Non-pigmented ciliary epithelial cell (primary cell): ENCODE data around the gene GAST.

Experiments
- DNase-seq: peaks from one replicate; pipeline ENCODE4 v3.0.0-alpha.2; 2010; ENCODE audit warnings: low read depth

The GAST gene

DNA sequence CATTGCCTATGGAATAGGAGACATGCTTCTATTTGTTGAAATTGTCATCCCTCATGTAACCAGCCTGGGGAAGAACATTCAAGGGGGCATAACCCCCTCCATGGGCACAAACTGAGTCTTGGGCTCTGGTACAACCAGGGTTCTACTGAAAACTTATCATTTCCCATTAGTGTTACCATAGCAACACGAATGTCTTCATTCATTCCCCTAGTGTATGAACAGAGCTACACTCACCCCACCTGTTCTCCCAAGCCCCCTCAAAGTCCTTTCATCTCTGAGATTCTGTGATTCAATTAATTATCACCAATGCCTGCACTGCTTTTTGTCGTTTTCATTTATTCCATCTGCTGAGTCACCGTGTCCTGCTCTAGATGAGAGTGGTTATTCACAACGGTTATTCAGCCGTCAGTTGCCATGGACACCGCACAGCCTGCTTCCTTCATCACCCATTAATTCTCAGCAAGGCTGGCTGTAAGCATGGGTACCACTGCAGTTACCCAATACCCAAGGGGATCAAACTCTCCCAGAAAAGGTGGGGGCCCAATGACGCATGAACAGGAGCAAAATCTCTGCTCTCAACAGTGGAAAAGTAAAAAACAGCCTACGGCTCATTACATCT, 1.6 kb upstream of the GAST start:
- DNase-seq, result no peak

DNA sequence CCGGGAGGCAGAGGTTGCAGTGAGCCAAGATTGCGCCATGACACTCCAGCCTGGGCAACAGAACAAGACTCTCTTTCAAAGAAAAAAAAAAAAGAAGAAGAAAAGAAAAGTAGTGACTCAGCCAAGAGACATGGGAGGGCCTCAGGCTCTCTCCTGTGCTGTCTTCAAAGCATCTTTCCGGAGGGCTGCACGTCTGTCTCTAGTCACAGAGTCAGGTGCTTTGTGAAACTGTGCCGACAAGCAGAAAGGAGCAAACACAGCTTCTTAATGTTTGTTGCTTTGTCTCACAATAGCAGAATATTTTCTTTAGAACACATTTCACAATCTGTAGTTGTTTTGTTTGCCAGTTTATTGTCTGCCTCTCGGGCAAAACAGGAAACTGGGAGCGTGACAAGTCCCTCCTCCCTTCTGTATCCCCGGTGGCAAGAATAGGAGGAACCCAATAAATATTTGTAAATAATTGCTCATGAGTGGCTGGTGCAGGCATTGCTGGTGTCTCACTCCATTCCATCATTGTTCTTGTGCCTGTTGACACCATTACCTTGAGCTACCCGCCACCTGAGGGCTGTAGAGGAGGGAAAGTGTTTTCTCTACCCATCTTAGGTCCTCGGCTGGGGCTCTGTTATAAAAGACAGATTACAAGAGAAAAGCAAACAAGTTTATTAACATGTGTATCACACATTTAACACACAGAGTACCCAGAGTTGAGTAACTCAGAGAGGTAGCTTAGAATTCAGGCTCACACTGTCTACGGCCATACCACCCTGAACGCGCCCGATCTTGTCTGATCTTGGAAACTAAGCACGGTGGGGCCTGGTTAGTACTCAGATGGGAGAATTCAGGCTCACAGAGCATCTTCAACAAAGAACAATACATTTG, 5.5 kb downstream of the GAST start:
- no peak for DNase-seq

DNA sequence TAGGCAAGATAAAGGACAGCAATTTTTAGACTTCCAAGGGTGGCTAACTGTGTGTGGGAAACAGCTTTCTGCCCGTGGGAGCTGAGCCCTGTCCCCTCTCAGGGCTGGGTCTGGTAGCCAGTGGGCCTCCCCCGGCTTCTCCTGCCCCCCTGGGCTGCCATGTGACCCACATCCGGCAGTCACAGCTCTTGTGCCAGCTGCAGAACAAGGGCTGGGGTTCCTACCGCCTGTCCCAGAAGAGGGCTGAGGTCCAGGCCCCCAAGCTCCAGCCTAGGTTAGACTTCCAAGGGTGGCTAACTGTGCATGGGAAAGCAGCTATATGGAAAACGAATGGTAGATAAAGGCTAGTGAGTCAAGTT, 6.1 kb downstream of the GAST start:
- no peak for DNase-seq

DNA sequence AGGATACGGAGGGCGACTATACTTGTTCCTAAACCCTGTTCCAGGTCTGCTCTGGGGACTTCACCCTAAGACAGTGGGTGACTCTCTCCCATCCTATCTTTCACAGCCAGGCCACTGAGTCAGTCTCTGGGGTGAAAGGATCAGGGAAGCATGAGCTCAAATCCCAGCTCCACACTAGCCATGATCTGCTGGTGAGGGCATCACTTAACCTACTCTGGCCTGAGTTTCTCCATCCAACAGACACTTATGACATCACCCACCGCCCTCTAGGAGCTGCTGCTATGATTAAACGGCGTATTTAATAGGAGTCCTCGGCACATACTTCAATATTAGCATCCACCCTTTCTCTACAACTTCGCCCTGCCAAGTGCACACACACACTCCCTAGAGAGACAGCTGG, 10.1 kb downstream of the GAST start:
- no peak for DNase-seq

DNA sequence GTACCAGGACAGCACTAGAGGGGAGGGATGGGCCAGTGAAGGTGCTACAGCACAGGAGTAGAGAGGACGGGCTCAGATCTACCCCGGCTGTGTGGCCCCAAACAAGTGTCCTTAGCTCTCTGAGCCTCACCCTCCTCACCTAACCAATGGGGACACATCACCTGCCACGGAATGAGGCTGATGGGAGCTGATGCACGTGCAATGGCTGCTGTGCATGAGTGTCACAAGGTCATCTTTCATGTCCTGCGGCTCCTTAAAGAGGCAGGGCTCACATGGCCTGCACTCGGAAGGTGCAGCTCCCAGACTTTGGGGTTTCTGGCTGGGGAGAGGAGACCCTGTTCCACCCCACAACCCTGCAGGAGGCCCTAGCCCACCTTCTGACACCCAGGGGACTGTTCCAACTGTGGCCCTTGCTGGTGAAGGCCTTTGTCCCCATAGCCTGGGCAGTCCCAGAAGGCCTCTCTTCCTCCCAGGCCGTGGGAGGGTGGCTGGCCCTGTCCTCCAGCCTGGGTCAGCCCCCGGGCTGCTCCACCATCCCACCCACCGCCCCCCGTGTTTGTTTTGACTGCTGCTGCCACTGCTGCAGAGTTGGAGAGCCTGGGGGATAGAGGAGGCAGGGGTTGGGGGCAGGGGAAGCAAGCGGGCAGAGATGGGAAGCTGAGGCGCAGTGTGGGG, 11.8 kb downstream of the GAST start:
- no peak for DNase-seq

DNA sequence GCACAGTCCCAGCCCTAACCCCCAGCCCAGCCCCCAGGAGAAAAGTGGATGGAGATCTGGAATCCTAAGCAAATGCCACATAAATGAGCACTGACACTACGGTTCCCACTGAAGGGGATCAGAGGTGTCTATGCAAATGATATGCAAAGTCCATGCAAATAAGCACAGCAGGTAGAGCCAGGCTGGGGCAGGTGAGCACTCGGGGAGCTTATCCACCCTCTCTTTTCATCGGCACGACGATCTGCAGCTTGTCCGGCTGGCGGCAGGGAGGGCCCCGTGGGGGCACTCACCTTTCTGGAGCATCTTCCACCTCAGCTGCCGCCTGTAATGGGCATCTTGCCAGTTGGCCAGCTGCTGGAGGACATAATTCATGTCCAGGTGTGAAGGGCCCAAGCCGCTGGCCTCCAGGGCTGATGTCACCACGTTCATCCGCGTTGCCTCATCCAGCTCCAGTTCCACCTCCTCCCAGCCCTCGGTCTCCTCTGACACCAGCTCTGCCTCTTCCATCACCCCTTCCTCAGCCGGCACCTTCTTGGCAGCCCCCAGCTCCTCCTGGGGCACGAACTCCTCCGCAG, 12.4 kb downstream of the GAST start:
- DNase-seq, result no peak

DNA sequence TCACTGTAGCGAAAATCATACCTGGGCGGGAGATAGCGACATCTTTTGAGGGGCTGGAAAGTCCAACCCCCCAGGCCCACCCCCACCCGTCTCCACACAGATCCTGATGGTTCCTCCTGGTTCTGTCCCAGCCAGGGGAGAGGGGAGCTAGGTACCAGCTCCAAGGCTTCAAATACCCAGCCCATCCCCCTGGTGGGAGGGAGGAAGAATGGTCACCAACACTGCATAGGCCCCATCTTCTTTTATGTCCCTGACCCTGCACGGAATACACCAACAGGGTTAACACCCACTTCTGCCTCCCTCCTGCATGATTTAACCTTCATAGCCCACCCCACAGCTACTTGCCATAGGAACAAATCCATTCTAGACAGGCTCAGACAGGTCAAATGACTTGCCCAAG, 13.0 kb downstream of the GAST start:
- DNase-seq, result no peak

DNA sequence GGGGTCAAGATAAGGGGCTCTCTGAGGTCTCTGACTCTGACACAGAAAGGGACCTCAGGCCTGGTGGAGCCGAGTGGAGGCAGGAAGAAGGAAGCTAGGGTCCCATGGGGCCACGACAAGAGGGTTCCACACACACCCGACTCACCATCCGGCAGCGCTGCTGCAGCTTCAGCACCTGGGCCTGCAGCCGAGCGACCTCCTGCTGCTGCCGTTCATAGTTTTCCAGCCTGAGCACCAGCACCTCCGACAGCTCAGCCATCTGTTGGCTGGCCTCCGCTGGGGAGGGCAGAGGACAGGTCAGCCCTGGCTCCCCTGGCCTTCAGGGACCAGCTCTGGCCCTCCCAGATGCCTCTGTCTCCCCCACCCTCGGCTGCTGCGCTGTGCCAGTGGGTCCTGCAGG, 15.9 kb downstream of the GAST start:
- DNase-seq, result no peak

DNA sequence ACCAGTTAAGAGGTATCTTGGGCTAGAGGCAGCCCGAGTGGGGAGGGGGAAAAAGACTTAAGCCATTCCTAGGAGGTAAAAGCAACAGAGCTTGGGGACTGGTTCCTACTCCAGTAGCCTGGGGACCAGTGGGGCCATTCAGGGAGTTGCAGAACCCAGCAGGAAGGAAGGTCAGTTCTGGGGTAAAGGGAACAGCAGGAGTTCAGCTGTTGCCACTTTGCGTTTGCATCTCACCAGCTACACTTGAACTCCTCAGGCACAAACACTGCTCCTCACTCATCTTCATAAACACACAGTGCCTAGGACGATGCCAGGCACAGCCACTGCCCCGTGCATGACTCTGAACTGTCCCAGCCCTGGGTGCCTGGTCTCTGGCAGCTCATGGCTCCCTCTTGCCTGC, 18.3 kb downstream of the GAST start:
- DNase-seq, result no peak

DNA sequence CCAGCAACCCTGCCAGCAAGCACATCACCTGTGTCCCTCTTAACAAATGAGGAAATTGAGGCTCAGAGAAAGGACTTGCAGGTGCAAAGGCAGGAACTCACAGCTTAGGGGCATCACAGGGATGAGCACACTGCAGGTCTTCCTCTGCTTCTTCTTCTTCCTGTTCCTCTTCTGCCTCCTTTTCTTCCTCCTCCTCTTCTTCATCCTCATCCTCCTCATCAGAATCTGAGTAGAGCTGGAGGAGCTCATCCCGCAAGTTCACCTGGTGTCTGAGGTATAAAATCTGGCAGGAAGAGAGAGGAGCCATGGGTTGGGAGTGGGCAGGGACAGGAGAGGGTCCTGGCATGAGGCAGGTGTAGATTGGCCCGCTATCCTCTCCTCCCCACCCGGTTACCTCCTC, 19.7 kb downstream of the GAST start:
- no peak for DNase-seq

DNA sequence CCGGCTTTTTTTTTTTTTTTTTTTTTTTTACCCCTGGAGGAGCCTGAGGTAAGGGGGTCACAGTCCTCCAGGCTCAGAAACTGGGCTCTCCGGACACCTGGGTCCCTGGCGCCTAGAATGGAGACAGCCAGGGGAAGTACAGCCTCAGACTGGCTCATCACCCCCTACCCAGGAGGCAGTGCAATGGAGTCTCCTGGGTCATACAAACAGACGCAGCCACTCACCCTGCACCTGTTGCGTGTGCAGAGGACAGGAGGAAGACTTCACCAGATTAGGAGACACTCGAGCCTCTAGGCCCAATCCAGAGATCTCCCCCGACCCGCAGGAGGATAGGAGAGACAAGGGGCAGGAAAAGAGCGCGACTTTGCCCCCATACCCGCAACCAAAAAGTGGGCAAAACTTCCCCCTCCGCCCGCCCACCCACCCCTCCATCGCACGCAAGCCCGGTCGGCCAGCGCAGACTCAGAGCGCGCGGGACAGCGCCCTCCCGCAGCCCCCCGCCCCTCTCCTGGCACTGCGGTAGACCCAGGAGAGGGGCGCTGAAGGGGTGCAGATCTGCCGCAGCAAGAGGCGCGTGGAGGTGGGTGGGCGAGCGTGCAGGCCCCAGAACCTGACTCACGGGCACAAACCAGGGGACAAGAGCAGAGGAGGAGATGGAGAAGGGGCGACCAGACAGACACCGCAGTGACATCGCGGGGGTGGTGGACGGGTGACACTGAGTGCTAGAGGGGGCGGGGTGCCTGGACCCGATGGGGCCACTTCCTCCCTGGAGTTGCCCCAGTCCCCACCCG, 21.4 kb downstream of the GAST start:
- no peak for DNase-seq

DNA sequence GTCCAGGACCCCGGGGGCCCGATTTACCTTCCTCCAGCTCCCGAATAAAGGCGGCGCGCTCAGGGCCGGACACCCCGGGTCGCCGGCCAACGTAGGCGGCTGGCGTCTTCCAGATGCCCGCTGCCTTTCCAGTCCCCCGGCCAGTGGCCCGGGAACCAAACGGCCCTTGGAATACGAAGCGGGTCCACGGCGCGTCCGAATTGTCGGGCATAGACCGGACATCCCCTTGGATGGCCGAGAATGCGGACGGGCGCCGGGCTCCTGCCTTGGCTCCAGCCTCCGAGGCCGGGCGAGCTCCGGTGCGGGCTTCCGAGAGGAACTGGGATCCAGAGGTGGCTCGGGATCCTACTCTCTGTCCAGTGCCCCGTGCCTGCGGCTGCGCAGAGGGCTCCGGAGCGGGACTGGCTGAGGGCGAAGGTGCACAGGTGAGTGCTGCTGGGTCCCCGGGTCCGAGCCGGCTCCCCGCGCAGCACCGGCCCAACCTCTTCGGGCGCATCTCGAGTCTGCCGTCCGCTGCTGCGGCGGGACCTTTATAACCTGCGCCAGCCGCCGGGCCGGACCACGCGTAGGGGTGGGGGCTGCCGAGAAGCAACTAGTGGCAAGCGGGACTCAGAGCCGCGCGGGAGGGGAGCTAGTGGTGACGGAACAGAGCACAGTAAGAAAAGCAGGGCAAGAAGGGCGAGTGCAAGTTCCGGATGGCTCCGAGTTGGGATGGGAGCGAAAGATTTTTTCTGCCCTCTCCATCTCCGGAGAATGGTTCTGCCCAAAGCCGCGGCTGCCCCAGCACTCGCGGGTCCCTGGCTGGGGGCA, 22.2 kb downstream of the GAST start, which contains the start of gene HAP1:
Gene HAP1, minus strand, starts transcription at position 505 of the 810 bp plus-strand sequence. Its CDS starts 9 bp downstream, at position 496.
- DNase-seq, result no peak

DNA sequence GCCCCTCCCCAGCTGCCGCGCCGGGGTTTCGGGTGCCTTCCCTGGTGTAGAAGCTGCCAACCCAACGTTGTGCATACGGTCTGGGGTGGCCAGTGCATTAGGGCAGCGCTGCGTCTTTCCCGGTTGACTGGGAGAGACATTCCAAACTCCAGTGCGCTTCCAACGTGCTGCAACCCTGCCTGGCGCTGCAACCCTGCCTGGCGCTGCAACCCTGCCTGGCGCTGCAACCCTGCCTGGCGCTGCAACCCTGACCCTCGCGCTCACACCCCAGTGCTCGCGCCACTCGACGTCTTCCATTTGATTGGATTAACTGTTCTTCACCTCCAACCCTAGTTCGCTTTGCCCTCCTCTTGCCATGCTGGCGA, 22.8 kb downstream of the GAST start:
- no peak for DNase-seq

DNA sequence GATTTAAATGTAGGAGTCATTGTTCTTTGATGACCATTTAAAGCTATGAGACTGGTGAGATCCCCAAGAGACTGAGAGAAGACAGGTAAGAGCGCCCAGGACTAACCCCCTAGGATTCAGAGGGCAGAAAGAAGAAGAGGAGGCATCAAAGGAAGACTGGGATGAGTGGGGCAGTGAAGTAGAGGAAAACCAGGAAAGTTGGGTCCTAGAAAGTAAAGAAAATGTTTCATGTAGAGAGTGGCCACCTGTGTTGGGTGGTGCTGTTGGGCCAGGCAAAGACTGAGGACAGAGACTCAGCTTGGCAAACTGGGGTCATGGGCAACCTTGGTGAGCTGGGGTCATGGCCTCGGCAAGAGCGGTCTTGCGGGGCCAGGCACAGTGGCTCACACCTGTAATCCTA, 23.6 kb downstream of the GAST start:
- DNase-seq, result no peak

DNA sequence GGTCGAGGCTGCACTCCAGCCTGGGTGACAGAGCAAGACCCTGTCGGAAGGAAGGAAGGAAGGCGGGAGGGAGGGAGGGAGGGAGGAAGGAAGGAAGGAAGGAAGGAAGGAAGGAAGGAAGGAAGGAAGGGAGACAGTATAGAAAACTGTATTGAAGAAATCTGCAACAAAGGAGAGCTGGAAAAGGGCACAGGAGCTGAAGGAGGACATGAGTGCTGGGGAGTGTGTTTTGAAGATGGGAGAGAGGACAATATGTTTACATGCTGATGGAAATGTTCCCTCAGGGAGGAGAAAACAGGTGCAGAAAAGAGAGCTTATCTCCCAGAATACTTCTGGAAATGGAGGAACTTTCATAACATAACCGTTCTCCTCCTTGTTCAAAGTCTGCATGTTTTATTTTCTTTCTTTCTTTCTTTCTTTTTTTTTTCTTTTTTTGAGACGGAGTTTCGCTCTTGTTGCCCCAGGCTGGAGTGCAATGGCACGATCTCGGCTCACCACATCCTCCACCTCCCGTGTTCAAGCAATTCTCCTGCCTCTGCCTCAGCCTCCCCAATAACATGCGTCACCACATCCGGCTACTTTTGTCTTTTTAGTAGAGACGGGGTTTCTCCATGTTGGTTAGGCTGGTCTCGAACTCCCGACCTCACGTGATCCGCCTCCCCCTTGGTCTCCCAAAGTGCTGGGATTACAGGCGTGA, 25.0 kb downstream of the GAST start:
- DNase-seq, result no peak

DNA sequence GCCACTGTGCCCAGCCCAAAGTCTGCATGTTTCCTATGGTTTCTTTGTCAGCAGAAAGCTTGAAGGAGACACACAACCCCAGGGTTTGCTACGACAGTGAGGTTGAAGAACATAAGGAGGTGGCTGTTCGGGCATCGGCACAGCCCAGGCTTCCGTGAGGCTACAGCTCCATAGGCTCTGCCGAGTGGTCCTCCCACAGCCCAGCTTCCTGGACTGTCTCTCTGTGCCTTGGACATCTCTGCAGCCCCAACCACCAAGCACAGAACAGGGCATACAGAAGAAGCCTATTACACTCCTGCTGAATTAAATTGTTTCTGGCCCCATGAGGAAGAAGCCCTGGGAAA, 25.5 kb downstream of the GAST start:
- DNase-seq, result no peak

DNA sequence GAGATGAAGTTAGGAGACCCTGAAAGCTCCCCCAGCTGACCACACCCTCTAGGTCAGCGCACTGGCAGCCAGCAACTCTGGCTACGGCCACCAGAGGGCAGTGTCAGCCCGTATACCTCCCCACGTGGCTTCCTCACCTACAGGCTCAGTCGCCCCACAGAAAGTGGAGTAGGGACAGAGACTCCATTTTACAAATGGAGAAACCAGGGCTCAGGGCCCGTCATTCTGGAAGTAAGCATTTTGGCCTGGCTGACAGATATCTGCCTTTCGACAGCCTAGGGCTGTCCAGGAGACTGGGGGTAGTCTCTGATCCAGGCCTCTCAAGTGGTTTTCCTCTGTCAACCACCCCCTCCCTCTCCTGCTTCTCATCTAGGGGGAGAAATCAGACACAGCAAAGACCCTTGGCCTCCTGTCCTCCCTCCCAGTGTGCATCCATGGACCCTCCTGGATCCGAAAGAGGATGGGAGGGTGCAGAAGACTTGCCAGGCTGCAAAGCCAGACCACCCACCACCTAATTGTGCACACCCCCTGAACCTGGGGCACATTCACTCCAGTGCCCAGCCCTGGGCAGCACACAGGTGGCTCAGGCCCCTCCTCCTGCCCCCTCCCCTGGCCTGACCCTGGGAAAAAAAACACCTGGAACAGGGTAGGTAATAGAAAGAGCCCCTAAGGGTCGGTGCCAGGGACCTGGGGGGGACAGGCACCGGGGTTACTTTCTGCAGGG, 26.1 kb downstream of the GAST start:
- DNase-seq, result peak; percentile 17

DNA sequence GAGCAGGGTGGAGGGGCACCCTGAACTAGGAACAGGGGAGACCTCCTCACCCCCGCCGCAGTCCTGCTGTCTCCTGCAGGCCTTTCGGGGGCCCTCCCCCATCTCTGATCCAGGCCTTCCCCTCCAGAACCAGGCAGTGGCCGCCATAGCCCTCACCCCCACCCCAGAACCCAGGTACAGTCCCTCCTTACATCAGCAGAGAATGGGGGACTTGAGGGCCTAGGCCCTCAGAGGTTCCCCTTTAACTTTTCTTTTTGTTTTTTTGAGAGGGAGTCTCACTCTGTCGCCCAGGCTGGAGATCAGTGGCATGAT, 26.6 kb downstream of the GAST start:
- no peak for DNase-seq

DNA sequence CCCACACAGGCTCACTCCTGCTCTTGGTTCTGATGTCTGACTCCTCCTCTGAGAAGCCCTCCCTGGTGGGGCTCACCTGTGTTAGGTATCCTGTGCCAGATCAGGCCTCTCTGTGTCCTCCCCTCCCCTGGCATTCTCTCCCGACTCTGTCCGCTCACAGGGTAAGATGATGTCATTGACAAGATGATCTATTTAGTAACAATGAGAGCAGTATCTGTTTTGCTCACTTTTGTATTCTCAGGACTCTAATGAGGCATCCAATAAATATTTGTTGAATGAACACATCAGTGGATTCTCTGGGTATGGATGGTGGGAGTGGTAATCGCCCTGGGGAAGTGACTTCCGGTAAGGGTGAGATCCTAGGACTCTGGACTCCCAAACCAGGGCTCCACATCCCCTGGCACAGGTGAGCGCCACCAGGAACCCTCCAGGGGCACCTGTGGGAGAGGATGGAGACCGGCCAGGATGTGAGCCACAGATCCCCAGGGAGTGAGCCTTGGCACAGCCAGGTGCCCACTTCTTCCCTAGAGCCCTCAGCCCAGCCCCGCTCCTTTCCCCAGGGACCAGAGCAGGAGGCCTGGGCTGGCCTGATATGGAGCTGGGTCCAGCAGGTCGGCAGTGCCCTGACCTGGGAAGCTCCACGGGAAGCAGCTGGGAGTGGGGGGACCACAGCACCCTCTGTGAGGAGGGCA, 27.7 kb downstream of the GAST start:
- DNase-seq, result no peak

DNA sequence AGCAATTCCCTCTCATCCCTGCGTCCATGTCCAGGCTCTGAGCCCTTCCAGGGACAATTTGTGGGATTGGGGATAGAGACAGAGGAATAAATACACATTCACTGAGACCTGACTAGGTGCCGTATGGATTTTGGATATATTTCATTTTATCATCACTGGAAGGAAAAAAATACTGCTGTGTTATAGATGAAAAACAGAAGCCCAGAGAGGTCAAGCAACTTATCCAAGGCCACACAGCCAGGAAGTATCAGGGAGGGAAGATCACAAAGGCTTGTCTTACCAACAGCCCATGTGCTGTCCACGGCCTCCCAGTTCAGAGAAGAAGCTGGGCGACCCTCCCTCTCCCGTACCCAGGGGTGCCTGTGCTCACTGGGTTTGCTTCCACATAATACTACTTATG, 28.4 kb downstream of the GAST start:
- DNase-seq, result no peak
